ENCODE results near the gene RALGDS. TPM values are rescaled to one million over a fixed set of nuclear protein-coding genes. Genes with fewer than 3 reads are reported as not detected.
"Not testable (repeated sequence)": the region's sequence is repeated elsewhere in the genome, so short reads cannot be mapped to it uniquely, and the experiment has no call there.

Gene RALGDS
- total RNA-seq, 2 experiments from 2014 or later: 103 to 114 TPM

GRCh38 chr9:133074111-133074651, 46.9 kb downstream of the RALGDS start:
- ATAC-seq (no peak), DNase-seq (no peak)
- Mint-ChIP-seq H3K27ac (no peak overlapping the region), H3K27me3 (peaks cover 17% of the 10 kb centered on the region), H3K4me3 (no peak overlapping the region), H3K4me1 (no peaks in the 10 kb centered on the region), H3K36me3 (no peaks in the 10 kb centered on the region), H3K9me3 (ENCODE audit: low read depth) (no peaks in the 10 kb centered on the region)
- CTCF ChIA-PET: interaction anchor here (0.8 to 4.7 kb wide), 4 partner anchors 14 to 73 kb away, joined by 3 to 19 read pairs (median 4); no protein-coding TSS in a partner anchor

GRCh38 chr9:133073086-133074014, 47.7 kb downstream of the RALGDS start:
- no peak for DNase-seq
- ATAC-seq: no peak
- Mint-ChIP-seq H3K36me3 (no peaks in the 10 kb centered on the region), H3K4me3 (no peak overlapping the region), H3K9me3 (ENCODE audit: low read depth) (no peaks in the 10 kb centered on the region), H3K4me1 (no peaks in the 10 kb centered on the region), H3K27me3 (peaks cover 13% of the 10 kb centered on the region), H3K27ac (no peak overlapping the region)
- CTCF ChIA-PET: interaction anchor here (0.8 to 4.7 kb wide), 4 partner anchors 13 to 74 kb away, joined by 3 to 19 read pairs (median 4); no protein-coding TSS in a partner anchor

- H3K4me3 Mint-ChIP-seq; H3K36me3 Mint-ChIP-seq; H3K4me1 Mint-ChIP-seq; DNase-seq; ATAC-seq; CTCF ChIA-PET; H3K27ac Mint-ChIP-seq; H3K9me3 Mint-ChIP-seq (ENCODE audit: low read depth): not testable (repeated sequence)
- H3K27me3 Mint-ChIP-seq: peaks cover 13% of the 10 kb centered on the region
Measured at GRCh38 chr9:133072210-133072609, 48.8 kb downstream of the RALGDS start.

GRCh38 chr9:133071484-133072150, 49.4 kb downstream of the RALGDS start:
- Mint-ChIP-seq H3K9me3 (ENCODE audit: low read depth) (no peaks in the 10 kb centered on the region), H3K4me1 (no peaks in the 10 kb centered on the region), H3K27ac (no peak overlapping the region), H3K4me3 (no peak overlapping the region), H3K27me3 (peaks cover 13% of the 10 kb centered on the region), H3K36me3 (no peaks in the 10 kb centered on the region)
- DNase-seq (no peak), ATAC-seq (no peak)
- CTCF ChIA-PET: no interaction called here

- DNase-seq; CTCF ChIA-PET; H3K4me1 Mint-ChIP-seq; H3K4me3 Mint-ChIP-seq; ATAC-seq; H3K27ac Mint-ChIP-seq; H3K9me3 Mint-ChIP-seq (ENCODE audit: low read depth); H3K36me3 Mint-ChIP-seq: not testable (repeated sequence)
- peaks cover 13% of the 10 kb centered on the region for H3K27me3 Mint-ChIP-seq
Measured at GRCh38 chr9:133070985-133071384, 50.1 kb downstream of the RALGDS start.

GRCh38 chr9:133070500-133070961, 50.5 kb downstream of the RALGDS start:
- CTCF ChIA-PET, ATAC-seq: not testable (repeated sequence)

GRCh38 chr9:133068431-133068830, 52.6 kb downstream of the RALGDS start:
- CTCF ChIA-PET: interaction anchor here (0.9 kb wide), 1 partner anchor 77 kb away, joined by 3 read pairs; no protein-coding TSS in a partner anchor
- not testable (repeated sequence) for H3K27me3 Mint-ChIP-seq; DNase-seq; H3K4me1 Mint-ChIP-seq; H3K36me3 Mint-ChIP-seq; ATAC-seq; H3K9me3 Mint-ChIP-seq (ENCODE audit: low read depth); H3K27ac Mint-ChIP-seq; H3K4me3 Mint-ChIP-seq

More at GRCh38 chr9:133070500-133070961, 50.5 kb downstream of the RALGDS start:
- H3K27ac Mint-ChIP-seq; DNase-seq; H3K4me1 Mint-ChIP-seq; H3K36me3 Mint-ChIP-seq; H3K9me3 Mint-ChIP-seq (ENCODE audit: low read depth); H3K27me3 Mint-ChIP-seq; H3K4me3 Mint-ChIP-seq: not testable (repeated sequence)

GRCh38 chr9:133067813-133068212, 53.2 kb downstream of the RALGDS start:
- Mint-ChIP-seq H3K4me1 (peaks cover 4% of the 10 kb centered on the region), H3K9me3 (ENCODE audit: low read depth) (no peaks in the 10 kb centered on the region), H3K27ac (no peak overlapping the region), H3K4me3 (no peak overlapping the region), H3K36me3 (no peaks in the 10 kb centered on the region), H3K27me3 (no peaks in the 10 kb centered on the region)
- no peak for DNase-seq
- no peak for ATAC-seq
- CTCF ChIA-PET: interaction anchor here (0.9 to 1.2 kb wide), 2 partner anchors 36 to 78 kb away, joined by 3 read pairs; no protein-coding TSS in a partner anchor

- Mint-ChIP-seq H3K9me3 (ENCODE audit: low read depth) (no peaks in the 10 kb centered on the region), H3K36me3 (no peaks in the 10 kb centered on the region), H3K27ac (no peak overlapping the region), H3K4me3 (no peak overlapping the region), H3K4me1 (peaks cover 6% of the 10 kb centered on the region), H3K27me3 (no peaks in the 10 kb centered on the region)
- CTCF ChIA-PET: interaction anchor here (0.8 to 1.2 kb wide), 2 partner anchors 35 to 77 kb away, joined by 3 read pairs; no protein-coding TSS in a partner anchor
- ATAC-seq (no peak), DNase-seq (no peak)
Measured at GRCh38 chr9:133067006-133067405, 54.0 kb downstream of the RALGDS start.

- no peak for ATAC-seq
- no peaks in the 10 kb centered on the region for H3K27me3 Mint-ChIP-seq
- no peak for DNase-seq
- no peak overlapping the region for H3K4me3 Mint-ChIP-seq
- CTCF ChIA-PET: interaction anchor here (0.6 to 1.2 kb wide), 2 partner anchors 34 to 158 kb away, joined by 3 read pairs; no protein-coding TSS in a partner anchor
- H3K9me3 Mint-ChIP-seq (ENCODE audit: low read depth): no peaks in the 10 kb centered on the region
- H3K36me3 Mint-ChIP-seq: no peaks in the 10 kb centered on the region
- H3K27ac Mint-ChIP-seq: no peak overlapping the region
- peaks cover 6% of the 10 kb centered on the region for H3K4me1 Mint-ChIP-seq
Measured at GRCh38 chr9:133066181-133066983, 54.7 kb downstream of the RALGDS start.

GRCh38 chr9:133065070-133065388, 56.0 kb downstream of the RALGDS start:
- no peaks in the 10 kb centered on the region for H3K36me3 Mint-ChIP-seq
- H3K4me3 Mint-ChIP-seq: no peak overlapping the region
- no peaks in the 10 kb centered on the region for H3K9me3 Mint-ChIP-seq (ENCODE audit: low read depth)

GRCh38 chr9:133064241-133065069, 56.6 kb downstream of the RALGDS start:
- no peaks in the 10 kb centered on the region for H3K36me3 Mint-ChIP-seq
- no peak overlapping the region for H3K4me3 Mint-ChIP-seq
- no peaks in the 10 kb centered on the region for H3K9me3 Mint-ChIP-seq (ENCODE audit: low read depth)
- H3K27ac Mint-ChIP-seq: no peak overlapping the region
- DNase-seq (no peak), ATAC-seq (no peak)
- CTCF ChIA-PET: interaction anchor here (0.9 to 1.0 kb wide), 2 partner anchors 42 to 83 kb away, joined by 3 to 4 read pairs; no protein-coding TSS in a partner anchor
- H3K4me1 Mint-ChIP-seq: peaks cover 20% of the 10 kb centered on the region
- H3K27me3 Mint-ChIP-seq: no peaks in the 10 kb centered on the region

More at GRCh38 chr9:133065070-133065388, 56.0 kb downstream of the RALGDS start:
- Mint-ChIP-seq H3K27me3 (no peaks in the 10 kb centered on the region), H3K27ac (no peak overlapping the region), H3K4me1 (peaks cover 15% of the 10 kb centered on the region)
- CTCF ChIA-PET: interaction anchor here (0.7 kb wide), 1 partner anchor 420 kb away, joined by 5 read pairs; no protein-coding TSS in a partner anchor
- DNase-seq (no peak), ATAC-seq (no peak)

Data from activated CD8-positive, alpha-beta memory T cell treated with anti-CD3 and anti-CD28 coated beads, Interleukin-2, amount 10 ng/mL, durations not matched to agents 7 days and 5 days (primary cell).